ENCODE results near the gene UBE2I. TPM values are rescaled to one million over a fixed set of nuclear protein-coding genes. Genes with fewer than 3 reads are reported as not detected.

The UBE2I gene
- total RNA-seq, 2 donors from 2014 or later: 58.2 to 110 TPM

DNA sequence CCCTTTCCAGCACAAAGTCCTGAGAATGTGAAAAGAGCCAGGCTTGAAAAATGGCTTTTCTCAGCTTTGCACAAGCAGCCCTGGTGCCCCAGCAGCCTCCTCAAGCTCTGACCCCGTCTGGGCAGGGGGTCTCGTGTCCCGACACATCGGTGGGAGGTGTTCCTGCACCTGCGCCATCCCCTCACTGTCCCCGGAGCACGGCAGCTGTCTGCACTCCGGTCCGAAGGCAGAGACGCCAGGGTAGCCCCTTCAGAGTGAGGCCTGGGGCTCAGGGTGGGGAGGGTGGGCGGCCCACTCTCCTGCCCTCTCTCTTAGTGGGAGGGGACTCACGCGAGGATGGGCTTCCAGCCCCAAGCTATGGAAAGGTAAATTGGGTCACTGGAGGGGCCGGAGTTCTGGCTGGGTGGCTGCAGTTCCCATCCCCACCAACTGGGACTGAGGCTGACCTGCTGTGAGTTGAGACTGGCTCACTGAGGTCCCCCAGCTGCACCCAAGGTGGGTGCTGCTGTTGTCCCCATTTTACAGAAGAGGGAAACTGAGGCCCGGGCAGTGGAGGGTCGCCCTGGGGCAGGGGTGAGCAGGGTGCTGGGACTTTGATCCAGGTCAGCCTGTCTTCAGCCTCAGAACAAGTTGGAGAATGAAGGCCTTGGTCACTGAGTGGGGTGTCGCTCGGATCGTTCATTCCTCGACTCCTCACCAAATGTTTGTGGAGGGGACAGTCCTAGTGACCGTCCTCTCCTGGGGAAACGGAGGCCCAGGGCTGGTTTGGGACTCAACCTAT, 21.7 kb downstream of the UBE2I start:
- 48% methylated on average over 22 of the region's 22 CpGs for WGBS
- no peak for DNase-seq (ENCODE audit: low spot score)
- H3K27me3 ChIP-seq (replicated peaks; ENCODE audit: insufficient read depth): no peaks in the 10 kb centered on the region
- no peaks in the 10 kb centered on the region for H3K9me3 ChIP-seq
- intact Hi-C loops (cut with DNase I): no loop called here
- H3K4me3 ChIP-seq: peak overlapping the region in 1 of 2 donors; percentile 25
- TF ChIP-seq POLR2AphosphoS5 (IDR thresholded peaks at IDR 0.05): no peak
- TF ChIP-seq CTCF (IDR thresholded peaks at IDR 0.05): peak in 2 of 4 experiments; percentile 2 to 7
- no peak for TF ChIP-seq POLR2A (IDR thresholded peaks at IDR 0.05)
- no peaks in the 10 kb centered on the region for H3K36me3 ChIP-seq
- H3K4me1 ChIP-seq (replicated peaks): peaks cover 19% of the 10 kb centered on the region
- peak overlapping the region; percentile 19 to 73 for H3K27ac ChIP-seq

DNA sequence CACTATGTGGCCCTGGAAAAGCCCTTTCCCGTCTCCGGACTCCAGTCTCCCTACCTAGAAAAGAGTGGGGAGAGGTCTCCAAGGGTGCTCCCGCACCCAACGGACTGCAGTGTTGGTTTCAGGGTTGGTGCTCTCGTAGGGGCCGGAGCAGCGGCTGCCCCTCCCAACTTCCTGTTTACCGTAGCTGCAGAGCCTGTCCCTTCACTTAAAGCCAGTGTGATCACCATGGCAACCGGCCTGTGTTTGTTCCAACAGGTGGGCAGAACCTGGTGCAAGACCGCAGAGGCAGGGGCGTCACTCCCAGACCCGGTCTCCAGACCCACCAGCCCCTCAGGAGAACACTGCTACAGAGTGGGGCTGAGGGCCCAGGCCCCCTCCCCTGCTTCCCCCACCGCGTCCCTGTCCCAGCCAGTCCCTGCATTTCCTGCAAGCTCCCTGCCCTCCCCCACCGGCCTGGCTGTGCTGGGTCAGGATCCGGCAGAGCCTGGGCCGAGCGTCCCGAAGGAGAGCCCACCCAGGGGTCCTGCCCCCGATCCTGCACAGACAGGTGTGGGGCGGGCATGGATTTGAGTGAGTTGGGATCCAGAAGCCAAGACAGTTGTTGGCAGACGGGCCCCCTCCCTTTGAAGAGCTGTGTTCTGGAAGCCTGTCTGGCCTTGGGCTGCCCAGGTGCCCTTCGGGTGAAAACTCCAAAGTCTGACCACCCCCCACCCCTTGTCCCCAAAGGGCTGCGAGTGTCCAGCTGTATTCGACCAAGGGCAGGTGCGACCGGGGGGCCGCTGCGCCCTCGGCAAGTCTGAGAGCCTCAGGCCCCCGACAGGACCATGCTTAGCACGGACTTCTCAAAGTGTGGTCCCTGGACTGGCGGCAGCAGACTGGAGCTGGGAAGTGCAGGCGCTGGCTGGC, 22.5 kb downstream of the UBE2I start:
- H3K36me3 ChIP-seq: no peaks in the 10 kb centered on the region

GRCh38 chr16:1332618-1333148, 23.2 kb downstream of the UBE2I start:
- no peak for DNase-seq (ENCODE audit: low spot score)
- no peaks in the 10 kb centered on the region for H3K9me3 ChIP-seq
- intact Hi-C loops (cut with DNase I): no loop called here
- peak overlapping the region in 1 of 2 donors; percentile 73 for H3K27ac ChIP-seq
- peaks cover 19% of the 10 kb centered on the region for H3K4me1 ChIP-seq (replicated peaks)
- H3K36me3 ChIP-seq: no peaks in the 10 kb centered on the region
- H3K27me3 ChIP-seq (replicated peaks; ENCODE audit: insufficient read depth): no peaks in the 10 kb centered on the region
- TF ChIP-seq POLR2A (IDR thresholded peaks at IDR 0.05) (no peak), CTCF (IDR thresholded peaks at IDR 0.05) (no peak), POLR2AphosphoS5 (IDR thresholded peaks at IDR 0.05) (no peak)
- 18% methylated on average over 26 of the region's 26 CpGs for WGBS
- peak overlapping the region; percentile 35 to 49 for H3K4me3 ChIP-seq

More for the DNA sequence above, 22.5 kb downstream of the UBE2I start:
- Histone ChIP-seq H3K4me3 (peak overlapping the region in 1 of 2 donors; percentile 49), H3K27me3 (replicated peaks; ENCODE audit: insufficient read depth) (no peaks in the 10 kb centered on the region), H3K9me3 (no peaks in the 10 kb centered on the region), H3K4me1 (replicated peaks) (peaks cover 19% of the 10 kb centered on the region), H3K27ac (peak overlapping the region; percentile 19 to 73)
- WGBS: 7% methylated on average over 31 of the region's 34 CpGs
- intact Hi-C loops (cut with DNase I): no loop called here
- TF ChIP-seq POLR2AphosphoS5 (IDR thresholded peaks at IDR 0.05): peak; percentile 28
- TF ChIP-seq CTCF (IDR thresholded peaks at IDR 0.05): no peak
- peak; percentile 22 for TF ChIP-seq POLR2A (IDR thresholded peaks at IDR 0.05)
- peak; percentile 58 for DNase-seq (ENCODE audit: low spot score)

DNA sequence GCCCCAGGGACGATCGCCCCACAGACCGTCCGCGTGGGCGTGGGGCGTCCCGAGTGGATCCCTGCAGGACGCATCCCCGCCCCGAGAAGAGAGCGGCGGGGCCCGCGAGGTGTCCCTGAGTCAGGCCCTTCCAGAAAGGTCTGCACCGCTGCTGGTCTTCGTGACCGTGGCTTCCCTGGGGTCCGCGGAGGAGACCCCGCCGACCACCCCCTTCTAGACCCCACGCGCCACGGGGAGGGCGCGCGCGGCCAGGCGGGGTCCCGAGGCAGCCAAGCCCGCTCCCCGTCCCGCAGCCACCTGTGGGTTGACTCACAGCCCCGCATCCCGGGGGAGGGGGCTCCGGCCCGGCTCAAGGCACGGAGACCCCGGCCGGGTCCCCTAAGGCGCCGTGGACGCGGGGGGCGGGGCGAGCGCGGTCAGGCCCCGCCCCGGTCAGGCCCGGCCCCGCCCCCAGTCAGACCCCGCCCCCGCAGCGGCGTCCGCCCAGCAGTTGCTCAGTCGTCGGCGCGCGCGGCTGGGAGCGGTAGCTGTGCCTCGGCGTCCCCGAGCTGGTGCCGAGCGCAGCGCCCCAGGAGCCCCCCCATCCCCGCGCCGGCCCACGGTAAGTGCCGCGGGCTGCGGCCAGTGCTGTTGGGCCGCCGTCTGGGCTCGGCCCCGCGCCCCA, 23.8 kb downstream of the UBE2I start, which contains the start of gene BAIAP3:
BAIAP3 (plus strand) TSS at position 497 of the 664 bp plus-strand sequence. CDS start 4,905 bp downstream, outside the sequence.
- DNase-seq (ENCODE audit: low spot score): peak; percentile 64
- Histone ChIP-seq H3K27me3 (replicated peaks; ENCODE audit: insufficient read depth) (no peaks in the 10 kb centered on the region), H3K4me3 (peak within 1 kb of the TSS; percentile 35 to 49), H3K36me3 (no peaks in the 10 kb centered on the region), H3K4me1 (replicated peaks) (peaks cover 19% of the 10 kb centered on the region), H3K9me3 (no peaks in the 10 kb centered on the region), H3K27ac (peak within 1 kb of the TSS in 1 of 2 donors; percentile 73)
- intact Hi-C loops (cut with DNase I): no loop called here
- WGBS: 3% methylated on average over 19 of the region's 83 CpGs
- no peak for TF ChIP-seq CTCF (IDR thresholded peaks at IDR 0.05)
- peak; percentile 66 for TF ChIP-seq POLR2A (IDR thresholded peaks at IDR 0.05)
- TF ChIP-seq POLR2AphosphoS5 (IDR thresholded peaks at IDR 0.05): no peak

All from prostate gland (tissue), 2 donors.